IPS DF 6.9 (cell line): ENCODE results near the gene GATAD2B.

Experiments
- DNase-seq: peaks from one replicate; pipeline ENCODE4 v3.0.0-alpha.2; 2013; ENCODE audit warnings: low read depth, low spot score
- H3K27ac ChIP-seq: one replicate; pipeline ENCODE4 v1.5.1; 2013; ENCODE audit warnings: low read length, control low read depth
- H3K27me3 ChIP-seq: 2 replicates; pipeline ENCODE4 v1.6.1; 2013; ENCODE audit warnings: mild to moderate bottlenecking, low read length; ENCODE audit not compliant: control insufficient read depth, insufficient read depth
- H3K36me3 ChIP-seq: 2 replicates; pipeline ENCODE4 v1.6.1; 2013; ENCODE audit warnings: low read length; ENCODE audit not compliant: control insufficient read depth, insufficient read depth
- H3K4me1 ChIP-seq: 2 replicates; pipeline ENCODE4 v1.6.1; 2013; ENCODE audit warnings: low read length; ENCODE audit not compliant: control insufficient read depth, insufficient read depth
- H3K4me3 ChIP-seq: 2 replicates; pipeline ENCODE4 v1.5.1; 2013; ENCODE audit warnings: mild to moderate bottlenecking, low read length
- H3K9me3 ChIP-seq: 2 replicates; pipeline ENCODE4 v1.6.1; 2013; ENCODE audit warnings: low read length, inconsistent platforms; ENCODE audit not compliant: control insufficient read depth, insufficient read depth
- WGBS: extraction: QIAGEN DNeasy Blood & Tissue Kit; methylation state at CpG from one replicate; pipeline ENCODE4 v1.1.7; 2013; ENCODE audit warnings: mixed read lengths, missing lambda C conversion rate; ENCODE audit not compliant: insufficient read length, insufficient coverage; 5-methylcytosine and 5-hydroxymethylcytosine counted together

The GATAD2B gene

GRCh38 chr1:153805042-153805745, 117.6 kb downstream of the GATAD2B start:
- H3K27ac ChIP-seq: no peak overlapping the region
- no peaks in the 10 kb centered on the region for H3K27me3 ChIP-seq
- H3K9me3 ChIP-seq: no peaks in the 10 kb centered on the region
- DNase-seq: no peak
- no CpG with 5 or more reads among the region's 5 CpGs for WGBS
- H3K36me3 ChIP-seq: peaks cover 6% of the 10 kb centered on the region; the same call in 1 of the 2 replicates
- H3K4me1 ChIP-seq: no peaks in the 10 kb centered on the region
- no peak overlapping the region for H3K4me3 ChIP-seq

- no peak for DNase-seq
- peaks cover 3% of the 10 kb centered on the region; the same call in 1 of the 2 replicates for H3K36me3 ChIP-seq
- no peaks in the 10 kb centered on the region for H3K27me3 ChIP-seq
- WGBS: no CpG with 5 or more reads among the region's 2 CpGs
- no peak overlapping the region for H3K27ac ChIP-seq
- no peak overlapping the region for H3K4me3 ChIP-seq
- H3K9me3 ChIP-seq: no peaks in the 10 kb centered on the region
- no peaks in the 10 kb centered on the region; the same call in 1 of the 2 replicates for H3K4me1 ChIP-seq
Measured at GRCh38 chr1:153804112-153804511, 118.7 kb downstream of the GATAD2B start.

- H3K27ac ChIP-seq: no peak overlapping the region
- no peak overlapping the region for H3K4me3 ChIP-seq
- no CpG with 5 or more reads among the region's 3 CpGs for WGBS
- no peaks in the 10 kb centered on the region; the same call in 1 of the 2 replicates for H3K4me1 ChIP-seq
- no peaks in the 10 kb centered on the region for H3K27me3 ChIP-seq
- DNase-seq: no peak
- H3K36me3 ChIP-seq: peaks cover 3% of the 10 kb centered on the region; the same call in 1 of the 2 replicates
- no peaks in the 10 kb centered on the region for H3K9me3 ChIP-seq
Measured at GRCh38 chr1:153803470-153804056, 119.2 kb downstream of the GATAD2B start.

- Histone ChIP-seq H3K4me1 (no peaks in the 10 kb centered on the region; the same call in 1 of the 2 replicates), H3K9me3 (no peaks in the 10 kb centered on the region), H3K4me3 (no peak overlapping the region), H3K27ac (no peak overlapping the region), H3K36me3 (peaks cover under 1% of the 10 kb centered on the region; the same call in 1 of the 2 replicates), H3K27me3 (no peaks in the 10 kb centered on the region)
- no peak for DNase-seq
- no CpG with 5 or more reads among the region's 7 CpGs for WGBS
Measured at GRCh38 chr1:153801786-153802697, 120.7 kb downstream of the GATAD2B start.

- Histone ChIP-seq H3K4me1 (no peaks in the 10 kb centered on the region; the same call in 1 of the 2 replicates), H3K27ac (no peak overlapping the region), H3K9me3 (no peaks in the 10 kb centered on the region), H3K4me3 (no peak overlapping the region), H3K27me3 (no peaks in the 10 kb centered on the region), H3K36me3 (no peaks in the 10 kb centered on the region)
- no CpG with 5 or more reads among the region's 6 CpGs for WGBS
- DNase-seq: no peak
Measured at GRCh38 chr1:153801028-153801625, 121.6 kb downstream of the GATAD2B start.

- no CpG with 5 or more reads among the region's 7 CpGs for WGBS
- Histone ChIP-seq H3K36me3 (no peaks in the 10 kb centered on the region), H3K4me1 (peaks cover under 1% of the 10 kb centered on the region; the same call in 1 of the 2 replicates), H3K4me3 (no peak overlapping the region), H3K27me3 (no peaks in the 10 kb centered on the region), H3K9me3 (no peaks in the 10 kb centered on the region), H3K27ac (no peak overlapping the region)
- DNase-seq: no peak
Measured at GRCh38 chr1:153800516-153800915, 122.3 kb downstream of the GATAD2B start.

- no peak overlapping the region for H3K4me3 ChIP-seq
- H3K27me3 ChIP-seq: no peaks in the 10 kb centered on the region
- no CpG with 5 or more reads among the region's 27 CpGs for WGBS
- no peak for DNase-seq
- no peaks in the 10 kb centered on the region for H3K9me3 ChIP-seq
- H3K4me1 ChIP-seq: peaks cover 5% of the 10 kb centered on the region; the same call in 1 of the 2 replicates
- no peak overlapping the region for H3K27ac ChIP-seq
- H3K36me3 ChIP-seq: no peaks in the 10 kb centered on the region
Measured at GRCh38 chr1:153799566-153800465, 123.0 kb downstream of the GATAD2B start.

GRCh38 chr1:153799016-153799415, 123.8 kb downstream of the GATAD2B start:
- no peak for DNase-seq
- no peaks in the 10 kb centered on the region for H3K36me3 ChIP-seq
- WGBS: no CpG with 5 or more reads among the region's 4 CpGs
- H3K27me3 ChIP-seq: no peaks in the 10 kb centered on the region
- H3K27ac ChIP-seq: no peak overlapping the region
- H3K9me3 ChIP-seq: no peaks in the 10 kb centered on the region
- H3K4me3 ChIP-seq: no peak overlapping the region
- H3K4me1 ChIP-seq: peaks cover 5% of the 10 kb centered on the region

GRCh38 chr1:153798468-153798780, 124.3 kb downstream of the GATAD2B start:
- no peaks in the 10 kb centered on the region for H3K9me3 ChIP-seq
- no peak for DNase-seq
- H3K36me3 ChIP-seq: no peaks in the 10 kb centered on the region
- WGBS: no CpG with 5 or more reads among the region's 3 CpGs
- H3K4me3 ChIP-seq: no peak overlapping the region
- no peak overlapping the region for H3K27ac ChIP-seq
- H3K4me1 ChIP-seq: peaks cover 8% of the 10 kb centered on the region
- no peaks in the 10 kb centered on the region for H3K27me3 ChIP-seq
